K562 (cell line): ENCODE data around the gene TSGA10IP. TPM values are rescaled to one million over a fixed set of nuclear protein-coding genes. Genes with fewer than 3 reads are reported as not detected.

Experiments used
- ATF7 ChIP-seq: fragments of 450-650 bp; IDR thresholded peaks from 2 replicates; pipeline ENCODE4 v1.7.1; 2014; ENCODE audit warnings: mild to moderate bottlenecking, moderate library complexity
- BCL6 ChIP-seq: fragments of 250-450 bp; sonication (Bioruptor Pico); IDR thresholded peaks from 2 replicates; pipeline ENCODE4 v1.4.0; 2020
- BRF2 ChIP-seq: IDR thresholded peaks from 3 replicates; pipeline ENCODE4 v1.6.1; 2011; ENCODE audit warnings: borderline replicate concordance, mild to moderate bottlenecking; ENCODE audit not compliant: insufficient read length, insufficient read depth
- DACH1 ChIP-seq: fragments of 450-650 bp; IDR thresholded peaks from 2 replicates; pipeline ENCODE4 v1.6.1; 2018; ENCODE audit not compliant: partially characterized antibody
- EHMT2 ChIP-seq: fragments of 450-650 bp; IDR thresholded peaks from 2 replicates; pipeline ENCODE4 v1.6.1; 2018; ENCODE audit warnings: antibody characterized with exemption
- ESRRA ChIP-seq: fragments of 450-650 bp; IDR thresholded peaks from 2 replicates; pipeline ENCODE4 v1.6.1; 2014; ENCODE audit warnings: low read depth, mild to moderate bottlenecking, moderate library complexity, borderline replicate concordance
- FOXK2 ChIP-seq, 2 experiments: fragments of 450-650 bp; IDR thresholded peaks in 1 of 2; conservative IDR thresholded peaks in 1 of 2; 2 replicates each; pipeline ENCODE4 v1.6.1; 2016; ENCODE audit warnings: low read depth in 2 of 2, mild to moderate bottlenecking in 1 of 2
- HCFC1 ChIP-seq: IDR thresholded peaks from 2 replicates; pipeline ENCODE4 v1.6.1; 2012; ENCODE audit warnings: low read depth, low read length, improper control_type of control experiment
- HLTF ChIP-seq: fragments of 450-650 bp; IDR thresholded peaks from 2 replicates; pipeline ENCODE4 v1.6.1; 2016
- HMBOX1 ChIP-seq: sonication (generic); IDR thresholded peaks from 2 replicates; pipeline ENCODE4 v1.6.1; 2016
- HOXB6 ChIP-seq: fragments of 250-450 bp; sonication (Bioruptor Pico); IDR thresholded peaks from 2 replicates; pipeline ENCODE4 v1.5.1; 2022; ENCODE audit warnings: mild to moderate bottlenecking, borderline replicate concordance
- LCOR ChIP-seq: sonication (generic); formaldehyde crosslinking; IDR thresholded peaks from 2 replicates; pipeline ENCODE4 v1.8.0; 2022; ENCODE audit warnings: mild to moderate bottlenecking, missing genetic modification reagents
- NCOA6 ChIP-seq: fragments of 450-650 bp; IDR thresholded peaks from 2 replicates; pipeline ENCODE4 v1.6.1; 2017; ENCODE audit warnings: mild to moderate bottlenecking
- NFIC ChIP-seq: fragments of 450-650 bp; IDR thresholded peaks from 2 replicates; pipeline ENCODE4 v1.6.1; 2017; ENCODE audit warnings: mild to moderate bottlenecking, inconsistent platforms
- NONO ChIP-seq, 2 experiments: fragments of 200-400 bp in 1 of 2; fragments of 450-650 bp in 1 of 2; formaldehyde crosslinking in 1 of 2; IDR thresholded peaks; 2 replicates each; pipeline ENCODE4 v1.6.1; 2017; ENCODE audit warnings: low read depth in 2 of 2, mild to moderate bottlenecking in 2 of 2, moderate library complexity in 2 of 2, low read length in 1 of 2
- NRF1 ChIP-seq, 2 experiments: fragments of 450-650 bp; IDR thresholded peaks in 1 of 2; conservative IDR thresholded peaks in 1 of 2; 2 replicates each; pipeline ENCODE4 v1.6.1; 2014; ENCODE audit warnings: mild to moderate bottlenecking in 2 of 2
- PURB ChIP-seq: sonication (generic); formaldehyde crosslinking; IDR thresholded peaks from 2 replicates; pipeline ENCODE4 v1.9.0; 2021; ENCODE audit warnings: low read depth, mild to moderate bottlenecking, missing genetic modification reagents
- RBFOX2 ChIP-seq: fragments of 200-400 bp; formaldehyde crosslinking; IDR thresholded peaks from 2 replicates; pipeline ENCODE4 v1.6.1; 2017; ENCODE audit warnings: low read depth, mild to moderate bottlenecking, low read length, moderate library complexity
- TCF7 ChIP-seq: sonication (generic); IDR thresholded peaks from 2 replicates; pipeline ENCODE4 v1.6.1; 2016; ENCODE audit warnings: antibody characterized with exemption, borderline replicate concordance
- ZFP36 ChIP-seq: fragments of 150-350 bp; IDR thresholded peaks from 2 replicates; pipeline ENCODE4 v1.6.1; 2018; ENCODE audit warnings: low read length, low read depth; ENCODE audit not compliant: partially characterized antibody
- ZNF224 ChIP-seq: sonication (generic); formaldehyde crosslinking; IDR thresholded peaks from 2 replicates; pipeline ENCODE4 v1.8.0; 2022; ENCODE audit warnings: mild to moderate bottlenecking, missing genetic modification reagents
- polyA plus RNA-seq, 8 experiments: library from polyadenylated mRNA; depleted of rRNA in 4 of 8; stranded (reverse) in 5 of 8; unstranded in 3 of 8; fragments of >200 nt; fragmentation: Nextera tagmentation in 2 of 8; fragmentation: Illumina TruSeq in 1 of 8; extraction: Ambion mirVana in 2 of 8; extraction: Trizol in 1 of 8; gene quantifications; 2 replicates each; pipeline versions ENCODE4 v1.2.1 to v1.2.3, GENCODE V29; 2011 to 2014; ENCODE audit warnings: inconsistent platforms in 1 of 8, missing spikeins in 1 of 8
- total RNA-seq, 7 experiments: library from RNA; depleted of rRNA in 6 of 7; stranded (reverse); fragments of >200 nt in 6 of 7; fragmentation: Illumina TruSeq in 2 of 7; extraction: Trizol in 2 of 7; gene quantifications; 2 replicates each; pipeline versions ENCODE4 v1.2.1 to v1.2.3, GENCODE V29; 2011 to 2021; ENCODE audit warnings: low replicate concordance in 1 of 7
- TF ChIP-seq, protein P1 (sequence below): fragments of 250-450 bp; sonication (Bioruptor Pico); IDR thresholded peaks from 2 replicates; pipeline ENCODE4 v1.5.0; 2020; ENCODE audit warnings: mild to moderate bottlenecking, borderline replicate concordance
- TF ChIP-seq, protein P2 (sequence below): IDR thresholded peaks from 2 replicates; pipeline ENCODE4 v1.6.1; 2012; ENCODE audit warnings: low read depth, low read length, improper control_type of control experiment, borderline replicate concordance

The TSGA10IP gene
- total and polyA plus RNA-seq, 9 of the 15 experiments (the other 6 are each of a cell fraction or from before 2014, with no cell fraction given): not detected

DNA sequence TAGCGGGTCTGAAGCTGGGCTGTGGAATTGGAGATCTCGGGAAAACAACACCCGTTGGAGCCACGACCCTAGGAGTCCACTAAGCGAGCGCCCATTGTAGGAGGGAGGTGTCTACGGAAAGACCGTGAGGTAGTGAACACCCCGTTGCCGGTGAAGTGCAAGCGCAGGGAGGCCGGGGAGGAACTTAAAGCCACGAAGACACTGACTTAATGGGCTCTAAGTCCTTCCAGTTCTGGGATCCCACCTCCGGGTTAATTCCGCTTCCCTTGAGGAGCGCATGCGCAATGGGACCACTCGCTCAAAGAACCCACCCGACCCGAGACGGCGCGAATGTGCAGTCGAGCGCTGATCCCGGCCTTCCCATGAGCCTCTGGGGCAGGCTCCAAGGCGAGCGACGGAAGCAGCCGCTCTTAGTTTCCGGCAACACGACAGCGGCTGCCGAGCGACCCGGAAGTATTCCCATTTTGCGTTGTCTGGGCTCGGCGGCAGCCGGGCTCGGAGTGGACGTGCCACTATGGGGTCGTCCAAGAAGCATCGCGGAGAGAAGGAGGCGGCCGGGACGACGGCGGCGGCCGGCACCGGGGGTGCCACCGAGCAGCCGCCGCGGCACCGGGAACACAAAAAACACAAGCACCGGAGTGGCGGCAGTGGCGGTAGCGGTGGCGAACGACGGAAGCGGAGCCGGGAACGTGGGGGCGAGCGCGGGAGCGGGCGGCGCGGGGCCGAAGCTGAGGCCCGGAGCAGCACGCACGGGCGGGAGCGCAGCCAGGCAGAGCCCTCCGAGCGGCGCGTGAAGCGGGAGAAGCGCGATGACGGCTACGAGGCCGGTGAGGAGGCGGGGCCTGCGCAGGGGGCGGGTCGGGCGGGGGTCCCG, 16.2 kb downstream of the TSGA10IP start, which contains the start of gene SART1 (continued):
- TF ChIP-seq, protein P1, sequence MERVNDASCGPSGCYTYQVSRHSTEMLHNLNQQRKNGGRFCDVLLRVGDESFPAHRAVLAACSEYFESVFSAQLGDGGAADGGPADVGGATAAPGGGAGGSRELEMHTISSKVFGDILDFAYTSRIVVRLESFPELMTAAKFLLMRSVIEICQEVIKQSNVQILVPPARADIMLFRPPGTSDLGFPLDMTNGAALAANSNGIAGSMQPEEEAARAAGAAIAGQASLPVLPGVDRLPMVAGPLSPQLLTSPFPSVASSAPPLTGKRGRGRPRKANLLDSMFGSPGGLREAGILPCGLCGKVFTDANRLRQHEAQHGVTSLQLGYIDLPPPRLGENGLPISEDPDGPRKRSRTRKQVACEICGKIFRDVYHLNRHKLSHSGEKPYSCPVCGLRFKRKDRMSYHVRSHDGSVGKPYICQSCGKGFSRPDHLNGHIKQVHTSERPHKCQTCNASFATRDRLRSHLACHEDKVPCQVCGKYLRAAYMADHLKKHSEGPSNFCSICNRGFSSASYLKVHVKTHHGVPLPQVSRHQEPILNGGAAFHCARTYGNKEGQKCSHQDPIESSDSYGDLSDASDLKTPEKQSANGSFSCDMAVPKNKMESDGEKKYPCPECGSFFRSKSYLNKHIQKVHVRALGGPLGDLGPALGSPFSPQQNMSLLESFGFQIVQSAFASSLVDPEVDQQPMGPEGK (CRISPR knock-in tag): no peak
- TF ChIP-seq TCF7 (no peak; the same call in 1 of the 2 replicates), HOXB6 (CRISPR knock-in tag) (no peak), ZNF224 (CRISPR knock-in tag) (no peak), HLTF (peak; percentile 61; the same call in 1 of the 2 replicates), ZFP36 (peak; percentile 51), DACH1 (no peak), NRF1 (conservative IDR thresholded peaks at IDR 0.05 in 1 of 2, IDR thresholded peaks at IDR 0.05 in 1 of 2) (peak; percentile 99), HMBOX1 (no peak), BCL6 (CRISPR knock-in tag) (no peak), NCOA6 (no peak), RBFOX2 (peak; percentile 99), BRF2 (no peak), NONO (IDR thresholded peaks at IDR 0.05; ENCODE audit: low read depth in 2 of 2, low read length in 1 of 2) (peak; percentile 33 to 62; a peak in 3 of 4 replicates), ATF7 (peak; percentile 79), FOXK2 (conservative IDR thresholded peaks at IDR 0.05 in 1 of 2, IDR thresholded peaks at IDR 0.05 in 1 of 2; ENCODE audit: low read depth in 2 of 2) (peak; percentile 99 to 100), PURB (no peak), NFIC (peak; percentile 7; the same call in 1 of the 2 replicates), LCOR (CRISPR knock-in tag) (0 out of 2 replicates have a peak, but pooled peaks have one; percentile 52), EHMT2 (no peak), HCFC1 (peak; percentile 86), ESRRA (0 out of 2 replicates have a peak, but pooled peaks have one; percentile 37)
- TF ChIP-seq, protein P2, sequence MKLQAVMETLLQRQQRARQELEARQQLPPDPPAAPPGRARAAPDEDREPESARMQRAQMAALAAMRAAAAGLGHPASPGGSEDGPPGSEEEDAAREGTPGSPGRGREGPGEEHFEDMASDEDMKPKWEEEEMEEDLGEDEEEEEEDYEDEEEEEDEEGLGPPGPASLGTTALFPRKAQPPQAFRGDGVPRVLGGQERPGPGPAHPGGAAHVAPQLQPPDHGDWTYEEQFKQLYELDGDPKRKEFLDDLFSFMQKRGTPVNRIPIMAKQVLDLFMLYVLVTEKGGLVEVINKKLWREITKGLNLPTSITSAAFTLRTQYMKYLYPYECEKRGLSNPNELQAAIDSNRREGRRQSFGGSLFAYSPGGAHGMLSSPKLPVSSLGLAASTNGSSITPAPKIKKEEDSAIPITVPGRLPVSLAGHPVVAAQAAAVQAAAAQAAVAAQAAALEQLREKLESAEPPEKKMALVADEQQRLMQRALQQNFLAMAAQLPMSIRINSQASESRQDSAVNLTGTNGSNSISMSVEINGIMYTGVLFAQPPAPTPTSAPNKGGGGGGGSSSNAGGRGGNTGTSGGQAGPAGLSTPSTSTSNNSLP: no peak
